Loucy (cell line): ENCODE data around the gene PPFIA1.

ENCODE experiments used
- H2AFZ ChIP-seq: fragments of 200-600 bp; sonication (generic); 2 replicates; pipeline ENCODE4 v1.6.0; 2016; ENCODE audit warnings: antibody characterized with exemption, mild to moderate bottlenecking, low read length, moderate library complexity
- H3F3A ChIP-seq: fragments of 200-600 bp; 2 replicates; pipeline ENCODE4 v1.6.0; 2016; ENCODE audit warnings: antibody characterized with exemption, low read depth, mild to moderate bottlenecking
- H3K27me3 ChIP-seq: fragments of 200-600 bp; sonication (generic); 2 replicates; pipeline ENCODE4 v1.6.1; 2014; ENCODE audit warnings: low read length, mild to moderate bottlenecking; ENCODE audit not compliant: insufficient read depth, poor library complexity, severe bottlenecking
- H3K36me3 ChIP-seq: fragments of 200-600 bp; sonication (generic); 2 replicates; pipeline ENCODE4 v1.6.1; 2016; ENCODE audit warnings: low read length; ENCODE audit not compliant: insufficient read depth
- H3K4me1 ChIP-seq: fragments of 200-600 bp; sonication (generic); 2 replicates; pipeline ENCODE4 v1.5.1; 2014; ENCODE audit warnings: low read length, mild to moderate bottlenecking; ENCODE audit not compliant: insufficient read depth, poor library complexity, severe bottlenecking
- H3K4me2 ChIP-seq: fragments of 200-600 bp; sonication (generic); 2 replicates; pipeline ENCODE4 v1.6.0; 2014; ENCODE audit warnings: antibody characterized with exemption, low read length, low read depth, mild to moderate bottlenecking; ENCODE audit not compliant: poor library complexity, severe bottlenecking
- H3K4me3 ChIP-seq: fragments of 200-600 bp; sonication (generic); 2 replicates; pipeline ENCODE4 v1.5.1; 2014; ENCODE audit warnings: low read length, mild to moderate bottlenecking, mixed read lengths; ENCODE audit not compliant: poor library complexity, severe bottlenecking
- H3K79me2 ChIP-seq: fragments of 200-600 bp; sonication (generic); 2 replicates; pipeline ENCODE4 v1.6.1; 2014; ENCODE audit warnings: low read length; ENCODE audit not compliant: insufficient read depth
- H3K9ac ChIP-seq: fragments of 200-600 bp; sonication (generic); 2 replicates; pipeline ENCODE4 v1.6.0; 2014; ENCODE audit warnings: mild to moderate bottlenecking, low read depth, low read length, moderate library complexity; ENCODE audit not compliant: poor library complexity, severe bottlenecking
- H3K9me2 ChIP-seq: fragments of 200-600 bp; sonication (generic); replicated peaks from 2 replicates; pipeline ENCODE4 v1.6.1; 2016; ENCODE audit warnings: low read depth, low read length, mixed read lengths
- H3K9me3 ChIP-seq: fragments of 200-600 bp; sonication (generic); 2 replicates; pipeline ENCODE4 v1.6.1; 2014; ENCODE audit warnings: mild to moderate bottlenecking, antibody characterized with exemption, low read length, low read depth; ENCODE audit not compliant: insufficient read depth
- H4K20me1 ChIP-seq: fragments of 200-600 bp; sonication (generic); 2 replicates; pipeline ENCODE4 v1.6.0; 2014; ENCODE audit warnings: antibody characterized with exemption, low read length, mild to moderate bottlenecking; ENCODE audit not compliant: insufficient read depth, poor library complexity, severe bottlenecking
- EZH2phosphoT487 ChIP-seq: fragments of 200-600 bp; IDR thresholded peaks from 2 replicates; pipeline ENCODE4 v1.6.1; 2018; ENCODE audit warnings: antibody characterized with exemption, mild to moderate bottlenecking, moderate library complexity, borderline replicate concordance
- TF ChIP-seq, protein P1 (sequence below): fragments of 200-600 bp; sonication (generic); conservative IDR thresholded peaks from 2 replicates; pipeline ENCODE4 v1.5.1; 2014; ENCODE audit warnings: mild to moderate bottlenecking, antibody characterized with exemption, low read length

PPFIA1 gene

GRCh38 chr11:70288721-70289120 lies 18.2 kb downstream of the PPFIA1 start:
- TF ChIP-seq, protein P1, sequence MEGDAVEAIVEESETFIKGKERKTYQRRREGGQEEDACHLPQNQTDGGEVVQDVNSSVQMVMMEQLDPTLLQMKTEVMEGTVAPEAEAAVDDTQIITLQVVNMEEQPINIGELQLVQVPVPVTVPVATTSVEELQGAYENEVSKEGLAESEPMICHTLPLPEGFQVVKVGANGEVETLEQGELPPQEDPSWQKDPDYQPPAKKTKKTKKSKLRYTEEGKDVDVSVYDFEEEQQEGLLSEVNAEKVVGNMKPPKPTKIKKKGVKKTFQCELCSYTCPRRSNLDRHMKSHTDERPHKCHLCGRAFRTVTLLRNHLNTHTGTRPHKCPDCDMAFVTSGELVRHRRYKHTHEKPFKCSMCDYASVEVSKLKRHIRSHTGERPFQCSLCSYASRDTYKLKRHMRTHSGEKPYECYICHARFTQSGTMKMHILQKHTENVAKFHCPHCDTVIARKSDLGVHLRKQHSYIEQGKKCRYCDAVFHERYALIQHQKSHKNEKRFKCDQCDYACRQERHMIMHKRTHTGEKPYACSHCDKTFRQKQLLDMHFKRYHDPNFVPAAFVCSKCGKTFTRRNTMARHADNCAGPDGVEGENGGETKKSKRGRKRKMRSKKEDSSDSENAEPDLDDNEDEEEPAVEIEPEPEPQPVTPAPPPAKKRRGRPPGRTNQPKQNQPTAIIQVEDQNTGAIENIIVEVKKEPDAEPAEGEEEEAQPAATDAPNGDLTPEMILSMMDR: no peak
- TF ChIP-seq EZH2phosphoT487: no peak
- no peaks in the 10 kb centered on the region for H3K27me3 ChIP-seq
- H3K9me3 ChIP-seq: no peaks in the 10 kb centered on the region
- no peak overlapping the region for H3K9ac ChIP-seq
- peaks cover 62% of the 10 kb centered on the region; the same call in 1 of the 2 replicates for H3K36me3 ChIP-seq
- no peaks in the 10 kb centered on the region for H3K4me1 ChIP-seq
- no peaks in the 10 kb centered on the region for H3F3A ChIP-seq
- H4K20me1 ChIP-seq: peaks cover 22% of the 10 kb centered on the region
- no peaks in the 10 kb centered on the region for H3K9me2 ChIP-seq
- no peak overlapping the region for H3K4me3 ChIP-seq
- H3K79me2 ChIP-seq: peaks cover 21% of the 10 kb centered on the region
- no peak overlapping the region for H3K4me2 ChIP-seq
- no peak overlapping the region for H2AFZ ChIP-seq

DNA sequence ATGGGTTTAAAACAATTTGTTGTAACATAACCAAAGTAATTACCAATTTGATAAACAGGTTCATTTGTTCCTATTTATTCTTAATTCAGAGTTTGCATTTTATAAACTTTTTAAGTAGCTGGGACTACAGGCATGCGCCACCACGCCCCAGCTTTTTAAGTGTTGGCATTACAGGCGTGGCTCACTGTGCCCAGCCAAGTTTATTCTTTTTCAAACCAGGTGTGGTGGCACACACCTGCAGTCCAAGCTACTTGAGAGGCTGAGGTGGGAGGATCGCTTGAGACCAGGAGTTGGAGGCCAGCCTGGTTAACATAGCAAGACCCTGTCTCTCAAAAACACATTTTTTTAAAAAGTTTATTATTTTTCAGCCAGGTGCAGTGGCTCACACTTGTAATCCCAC lies 19.1 kb downstream of the PPFIA1 start:
- Histone ChIP-seq H3K27me3 (no peaks in the 10 kb centered on the region), H3K4me2 (no peak overlapping the region), H3K9ac (no peak overlapping the region), H3K9me2 (no peaks in the 10 kb centered on the region), H3F3A (no peaks in the 10 kb centered on the region), H3K4me3 (no peak overlapping the region), H3K9me3 (no peaks in the 10 kb centered on the region), H3K79me2 (peaks cover 27% of the 10 kb centered on the region), H2AFZ (no peak overlapping the region), H3K36me3 (peaks cover 54% of the 10 kb centered on the region; the same call in 1 of the 2 replicates), H4K20me1 (peaks cover 22% of the 10 kb centered on the region), H3K4me1 (no peaks in the 10 kb centered on the region)
- TF ChIP-seq, protein P1: no peak
- no peak for TF ChIP-seq EZH2phosphoT487

- Histone ChIP-seq H3K4me2 (no peak overlapping the region), H2AFZ (no peak overlapping the region), H3F3A (no peaks in the 10 kb centered on the region), H3K9me3 (no peaks in the 10 kb centered on the region), H3K36me3 (peaks cover 53% of the 10 kb centered on the region; the same call in 1 of the 2 replicates), H3K4me3 (no peak overlapping the region), H3K9me2 (no peaks in the 10 kb centered on the region), H3K9ac (no peak overlapping the region), H3K27me3 (no peaks in the 10 kb centered on the region), H3K4me1 (no peaks in the 10 kb centered on the region), H3K79me2 (peaks cover 27% of the 10 kb centered on the region), H4K20me1 (peaks cover 22% of the 10 kb centered on the region)
- TF ChIP-seq, protein P1: no peak
- TF ChIP-seq EZH2phosphoT487: no peak
Observed at GRCh38 chr11:70290361-70291065, 20.0 kb downstream of the PPFIA1 start.
